ENCODE measurements around the gene ZNF827. TPM values are rescaled to one million over a fixed set of nuclear protein-coding genes. Genes with fewer than 3 reads are reported as not detected.

ZNF827 gene
- total RNA-seq, 1 experiment from 2014 or later: 19.1 TPM

DNA sequence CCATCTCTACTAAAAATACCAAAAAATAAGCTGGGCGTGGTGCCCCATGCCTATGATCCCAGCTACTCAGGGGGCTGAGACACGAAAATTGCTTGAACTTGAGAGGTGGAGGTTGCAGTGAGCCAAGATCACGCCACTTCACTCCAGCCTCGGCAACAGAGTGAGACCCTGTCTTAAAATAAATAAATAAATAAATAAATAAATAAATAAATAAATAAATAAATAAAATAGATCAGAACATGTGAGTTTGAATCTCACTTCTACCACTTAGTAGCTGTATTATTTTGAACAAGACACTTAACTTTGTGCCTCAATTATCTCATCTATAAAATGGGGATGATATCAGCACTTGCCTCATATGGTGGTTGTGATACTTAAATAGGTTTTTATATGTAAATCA lies 168.5 kb downstream of the ZNF827 start:
- Histone ChIP-seq H3K27ac (ENCODE audit: low read depth, low read length) (no peak overlapping the region), H4K20me1 (ENCODE audit: insufficient read depth) (no peaks in the 10 kb centered on the region), H3K4me3 (replicated peaks in 1 of 2; ENCODE audit: low read depth in 1 of 2, low read length in 2 of 2) (no peak overlapping the region), H3K79me2 (ENCODE audit: insufficient read depth, low read length) (no peaks in the 10 kb centered on the region), H2AFZ (ENCODE audit: low read depth, low read length, poor library complexity, severe bottlenecking) (no peak overlapping the region), H3K36me3 (ENCODE audit: control insufficient read depth in 1 of 2, insufficient read depth in 2 of 2, low read length in 2 of 2) (peaks cover 7% of the 10 kb centered on the region in 2 experiments; a peak in 2 of 4 replicates), H3K4me1 (ENCODE audit: control insufficient read depth in 1 of 2, insufficient read depth in 2 of 2, low read length in 2 of 2) (no peaks in the 10 kb centered on the region), H3K4me2 (ENCODE audit: low read length) (no peak overlapping the region), H3K9me2 (ENCODE audit: insufficient read depth) (no peaks in the 10 kb centered on the region), H3K9me3 (ENCODE audit: control insufficient read depth in 1 of 2, insufficient read depth in 1 of 2, low read depth in 1 of 2, low read length in 2 of 2) (no peaks in the 10 kb centered on the region), H3K27me3 (ENCODE audit: insufficient read depth, low read length) (no peaks in the 10 kb centered on the region), H3K9ac (ENCODE audit: low read length) (no peak overlapping the region)
- RAD21 ChIA-PET (ENCODE audit: low non-redundant PET in 1 of 2, low total read pairs in 2 of 2, uncharacterized antibody in 2 of 2, unreplicated experiment in 2 of 2): no interaction called here
- CTCF ChIA-PET: no interaction called here
- no peak for ATAC-seq
- POLR2A ChIA-PET: no interaction called here
- DNase-seq (ENCODE audit: low read depth, low spot score): no peak
- BruUV-seq (replicated peaks): no TSS peak
- intact Hi-C loops (cut with micrococcal nuclease): no loop called here
- TF ChIP-seq, protein P1, sequence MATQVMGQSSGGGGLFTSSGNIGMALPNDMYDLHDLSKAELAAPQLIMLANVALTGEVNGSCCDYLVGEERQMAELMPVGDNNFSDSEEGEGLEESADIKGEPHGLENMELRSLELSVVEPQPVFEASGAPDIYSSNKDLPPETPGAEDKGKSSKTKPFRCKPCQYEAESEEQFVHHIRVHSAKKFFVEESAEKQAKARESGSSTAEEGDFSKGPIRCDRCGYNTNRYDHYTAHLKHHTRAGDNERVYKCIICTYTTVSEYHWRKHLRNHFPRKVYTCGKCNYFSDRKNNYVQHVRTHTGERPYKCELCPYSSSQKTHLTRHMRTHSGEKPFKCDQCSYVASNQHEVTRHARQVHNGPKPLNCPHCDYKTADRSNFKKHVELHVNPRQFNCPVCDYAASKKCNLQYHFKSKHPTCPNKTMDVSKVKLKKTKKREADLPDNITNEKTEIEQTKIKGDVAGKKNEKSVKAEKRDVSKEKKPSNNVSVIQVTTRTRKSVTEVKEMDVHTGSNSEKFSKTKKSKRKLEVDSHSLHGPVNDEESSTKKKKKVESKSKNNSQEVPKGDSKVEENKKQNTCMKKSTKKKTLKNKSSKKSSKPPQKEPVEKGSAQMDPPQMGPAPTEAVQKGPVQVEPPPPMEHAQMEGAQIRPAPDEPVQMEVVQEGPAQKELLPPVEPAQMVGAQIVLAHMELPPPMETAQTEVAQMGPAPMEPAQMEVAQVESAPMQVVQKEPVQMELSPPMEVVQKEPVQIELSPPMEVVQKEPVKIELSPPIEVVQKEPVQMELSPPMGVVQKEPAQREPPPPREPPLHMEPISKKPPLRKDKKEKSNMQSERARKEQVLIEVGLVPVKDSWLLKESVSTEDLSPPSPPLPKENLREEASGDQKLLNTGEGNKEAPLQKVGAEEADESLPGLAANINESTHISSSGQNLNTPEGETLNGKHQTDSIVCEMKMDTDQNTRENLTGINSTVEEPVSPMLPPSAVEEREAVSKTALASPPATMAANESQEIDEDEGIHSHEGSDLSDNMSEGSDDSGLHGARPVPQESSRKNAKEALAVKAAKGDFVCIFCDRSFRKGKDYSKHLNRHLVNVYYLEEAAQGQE (IDR thresholded peaks at IDR 0.05; ENCODE audit: low read depth): no peak
- TF ChIP-seq, protein P2, sequence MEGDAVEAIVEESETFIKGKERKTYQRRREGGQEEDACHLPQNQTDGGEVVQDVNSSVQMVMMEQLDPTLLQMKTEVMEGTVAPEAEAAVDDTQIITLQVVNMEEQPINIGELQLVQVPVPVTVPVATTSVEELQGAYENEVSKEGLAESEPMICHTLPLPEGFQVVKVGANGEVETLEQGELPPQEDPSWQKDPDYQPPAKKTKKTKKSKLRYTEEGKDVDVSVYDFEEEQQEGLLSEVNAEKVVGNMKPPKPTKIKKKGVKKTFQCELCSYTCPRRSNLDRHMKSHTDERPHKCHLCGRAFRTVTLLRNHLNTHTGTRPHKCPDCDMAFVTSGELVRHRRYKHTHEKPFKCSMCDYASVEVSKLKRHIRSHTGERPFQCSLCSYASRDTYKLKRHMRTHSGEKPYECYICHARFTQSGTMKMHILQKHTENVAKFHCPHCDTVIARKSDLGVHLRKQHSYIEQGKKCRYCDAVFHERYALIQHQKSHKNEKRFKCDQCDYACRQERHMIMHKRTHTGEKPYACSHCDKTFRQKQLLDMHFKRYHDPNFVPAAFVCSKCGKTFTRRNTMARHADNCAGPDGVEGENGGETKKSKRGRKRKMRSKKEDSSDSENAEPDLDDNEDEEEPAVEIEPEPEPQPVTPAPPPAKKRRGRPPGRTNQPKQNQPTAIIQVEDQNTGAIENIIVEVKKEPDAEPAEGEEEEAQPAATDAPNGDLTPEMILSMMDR (IDR thresholded peaks at IDR 0.05 in 2 of 3, conservative IDR thresholded peaks at IDR 0.05 in 1 of 3; ENCODE audit: borderline replicate concordance in 1 of 3, insufficient read depth in 1 of 3, low read depth in 2 of 3, low read length in 2 of 3): no peak
- TF ChIP-seq JUND (IDR thresholded peaks at IDR 0.05) (no peak), ELF1 (IDR thresholded peaks at IDR 0.05; ENCODE audit: borderline replicate concordance, low read depth) (no peak), SRF (IDR thresholded peaks at IDR 0.05; ENCODE audit: low read depth) (no peak), EGR1 (IDR thresholded peaks at IDR 0.05; ENCODE audit: low read depth) (no peak), CEBPB (IDR thresholded peaks at IDR 0.05; ENCODE audit: low read depth) (no peak), SIN3A (IDR thresholded peaks at IDR 0.05; ENCODE audit: low read depth) (no peak), FOSL1 (IDR thresholded peaks at IDR 0.05; ENCODE audit: low read depth) (no peak), POLR2AphosphoS5 (IDR thresholded peaks at IDR 0.05; ENCODE audit: low read depth, low read length) (no peak), CBX3 (IDR thresholded peaks at IDR 0.05; ENCODE audit: low read depth) (no peak), SP1 (IDR thresholded peaks at IDR 0.05; ENCODE audit: low read depth) (no peak), POLR2A (IDR thresholded peaks at IDR 0.05; ENCODE audit: borderline replicate concordance, extremely low read depth, insufficient read depth, insufficient read length) (no peak), ZNF274 (IDR thresholded peaks at IDR 0.05; ENCODE audit: low read depth, low read length) (no peak), ZFX (IDR thresholded peaks at IDR 0.05) (no peak), EZH2phosphoT487 (IDR thresholded peaks at IDR 0.05; ENCODE audit: borderline replicate concordance) (no peak)
- TF ChIP-seq, protein P3, sequence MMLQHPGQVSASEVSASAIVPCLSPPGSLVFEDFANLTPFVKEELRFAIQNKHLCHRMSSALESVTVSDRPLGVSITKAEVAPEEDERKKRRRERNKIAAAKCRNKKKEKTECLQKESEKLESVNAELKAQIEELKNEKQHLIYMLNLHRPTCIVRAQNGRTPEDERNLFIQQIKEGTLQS (IDR thresholded peaks at IDR 0.05): no peak
- TF ChIP-seq, protein P4, sequence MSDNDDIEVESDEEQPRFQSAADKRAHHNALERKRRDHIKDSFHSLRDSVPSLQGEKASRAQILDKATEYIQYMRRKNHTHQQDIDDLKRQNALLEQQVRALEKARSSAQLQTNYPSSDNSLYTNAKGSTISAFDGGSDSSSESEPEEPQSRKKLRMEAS (IDR thresholded peaks at IDR 0.05): no peak
- TF ChIP-seq, protein P5, sequence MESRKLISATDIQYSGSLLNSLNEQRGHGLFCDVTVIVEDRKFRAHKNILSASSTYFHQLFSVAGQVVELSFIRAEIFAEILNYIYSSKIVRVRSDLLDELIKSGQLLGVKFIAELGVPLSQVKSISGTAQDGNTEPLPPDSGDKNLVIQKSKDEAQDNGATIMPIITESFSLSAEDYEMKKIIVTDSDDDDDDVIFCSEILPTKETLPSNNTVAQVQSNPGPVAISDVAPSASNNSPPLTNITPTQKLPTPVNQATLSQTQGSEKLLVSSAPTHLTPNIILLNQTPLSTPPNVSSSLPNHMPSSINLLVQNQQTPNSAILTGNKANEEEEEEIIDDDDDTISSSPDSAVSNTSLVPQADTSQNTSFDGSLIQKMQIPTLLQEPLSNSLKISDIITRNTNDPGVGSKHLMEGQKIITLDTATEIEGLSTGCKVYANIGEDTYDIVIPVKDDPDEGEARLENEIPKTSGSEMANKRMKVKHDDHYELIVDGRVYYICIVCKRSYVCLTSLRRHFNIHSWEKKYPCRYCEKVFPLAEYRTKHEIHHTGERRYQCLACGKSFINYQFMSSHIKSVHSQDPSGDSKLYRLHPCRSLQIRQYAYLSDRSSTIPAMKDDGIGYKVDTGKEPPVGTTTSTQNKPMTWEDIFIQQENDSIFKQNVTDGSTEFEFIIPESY (IDR thresholded peaks at IDR 0.05; ENCODE audit: extremely low read depth, insufficient replicate concordance, low read length): no peak

All from HCT116 (cell line).